Stimulated activated naive CD8-positive, alpha-beta T cell treated with anti-CD3 and anti-CD28 coated beads, Interleukin-15, Interleukin-2, amounts not matched to agents 100 ng/mL and 50 ng/mL, for 24 hours (primary cell): Measurements from ENCODE around the gene PARD6G.

ENCODE experiments used
- H3K27ac Mint-ChIP-seq: one replicate; pipeline ENCODE4 v1.8.0; 2021; ENCODE audit warnings: mild to moderate bottlenecking, mixed read lengths
- H3K27me3 Mint-ChIP-seq: one replicate; pipeline ENCODE4 v1.8.0; 2021; ENCODE audit warnings: mixed read lengths
- H3K36me3 Mint-ChIP-seq: one replicate; pipeline ENCODE4 v1.8.0; 2021; ENCODE audit warnings: low read depth, mixed read lengths
- H3K4me1 Mint-ChIP-seq: one replicate; pipeline ENCODE4 v1.8.0; 2021; ENCODE audit warnings: low read depth, mixed read lengths
- H3K4me3 Mint-ChIP-seq: one replicate; pipeline ENCODE4 v1.8.0; 2021; ENCODE audit warnings: mild to moderate bottlenecking, mixed read lengths
- H3K9me3 Mint-ChIP-seq: one replicate; pipeline ENCODE4 v1.8.0; 2021; ENCODE audit warnings: mixed read lengths

Gene PARD6G

DNA sequence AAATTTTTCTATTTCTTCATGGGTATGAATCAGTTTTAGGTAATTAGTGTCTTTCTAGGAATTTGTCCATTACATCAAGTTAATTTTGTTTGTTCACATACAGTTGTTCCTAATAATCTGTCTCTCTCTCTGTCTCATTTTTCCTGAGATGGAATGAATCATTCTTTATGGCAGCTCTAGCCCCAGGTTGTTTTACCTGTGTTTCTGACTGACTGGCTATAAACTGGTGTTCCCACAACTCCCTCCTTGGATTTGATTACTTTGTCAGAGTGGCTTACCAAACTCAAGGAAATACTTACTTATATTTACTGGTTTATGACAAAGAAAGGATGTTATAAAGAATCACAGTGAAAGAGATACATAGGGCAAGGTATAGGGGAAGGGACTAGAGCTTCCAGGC, 123.2 kb downstream of the PARD6G start:
- Mint-ChIP-seq H3K4me3 (no peak overlapping the region), H3K36me3 (peaks cover 68% of the 10 kb centered on the region), H3K9me3 (no peaks in the 10 kb centered on the region), H3K4me1 (peaks cover 23% of the 10 kb centered on the region), H3K27me3 (no peaks in the 10 kb centered on the region), H3K27ac (no peak overlapping the region)

DNA sequence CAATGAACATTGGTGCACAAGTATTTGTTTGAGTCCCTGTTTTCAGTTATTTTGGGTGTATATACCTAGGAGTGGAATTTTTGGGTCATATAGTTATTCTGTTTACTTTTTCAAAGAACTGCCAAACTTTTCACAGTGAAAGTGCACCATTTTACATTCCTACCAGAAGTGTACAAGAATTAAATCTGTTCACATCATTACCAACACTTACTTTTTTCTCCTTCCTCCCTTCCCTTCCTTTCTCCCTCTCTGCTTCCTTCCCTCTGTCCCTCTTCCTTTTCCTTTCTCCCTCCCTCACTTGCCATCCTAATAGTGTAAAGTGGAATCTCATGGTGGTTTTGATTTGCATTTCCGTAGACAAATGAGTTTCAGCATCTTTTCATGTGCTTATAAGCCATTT, 126.4 kb downstream of the PARD6G start:
- no peaks in the 10 kb centered on the region for H3K27me3 Mint-ChIP-seq
- H3K9me3 Mint-ChIP-seq = no peaks in the 10 kb centered on the region
- no peak overlapping the region for H3K27ac Mint-ChIP-seq
- peaks cover 70% of the 10 kb centered on the region for H3K36me3 Mint-ChIP-seq
- H3K4me1 Mint-ChIP-seq = peaks cover 12% of the 10 kb centered on the region
- no peak overlapping the region for H3K4me3 Mint-ChIP-seq

DNA sequence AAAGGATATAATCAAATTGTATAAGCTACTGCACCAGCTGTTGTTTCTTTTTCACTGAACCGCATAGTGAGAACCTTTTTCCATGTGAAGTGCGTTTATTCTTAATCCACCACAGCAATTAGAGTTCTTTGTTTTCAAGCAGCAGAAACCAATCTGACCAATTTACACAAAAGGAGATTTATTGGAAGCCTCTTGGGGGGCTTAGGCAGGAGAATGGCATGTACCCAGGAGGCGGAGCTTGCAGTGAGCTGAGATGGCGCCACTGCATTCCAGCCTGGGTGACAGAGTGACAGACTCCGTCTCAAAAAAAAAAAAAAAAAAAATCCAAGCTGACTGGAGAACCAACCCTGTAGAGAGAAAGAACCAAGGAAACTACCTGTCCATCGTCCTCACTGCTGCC, 128.2 kb downstream of the PARD6G start:
- peaks cover 23% of the 10 kb centered on the region for H3K4me1 Mint-ChIP-seq
- H3K9me3 Mint-ChIP-seq = no peaks in the 10 kb centered on the region
- H3K4me3 Mint-ChIP-seq = no peak overlapping the region
- no peak overlapping the region for H3K27ac Mint-ChIP-seq
- peaks cover 62% of the 10 kb centered on the region for H3K36me3 Mint-ChIP-seq
- H3K27me3 Mint-ChIP-seq = no peaks in the 10 kb centered on the region

DNA sequence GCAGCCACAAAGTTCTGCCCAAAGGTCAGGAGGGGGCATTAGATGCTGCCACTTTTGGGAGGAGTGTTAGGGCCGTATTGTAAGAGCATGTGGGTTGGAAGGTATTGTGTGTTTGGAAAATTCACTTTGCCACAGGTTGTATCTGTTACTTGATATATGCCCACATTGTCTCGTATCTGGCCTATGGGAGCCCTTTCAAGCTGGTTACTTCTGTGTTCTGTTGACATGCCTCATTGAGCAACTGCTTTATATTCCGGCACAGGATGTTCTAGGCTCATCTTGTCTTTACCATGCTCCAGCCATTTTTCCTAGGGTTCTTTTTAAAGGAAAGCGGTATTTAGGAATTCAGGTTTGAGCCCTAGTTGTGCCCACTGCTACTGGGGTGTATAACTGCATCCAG, 132.3 kb downstream of the PARD6G start:
- H3K27me3 Mint-ChIP-seq = no peaks in the 10 kb centered on the region
- H3K4me3 Mint-ChIP-seq = no peak overlapping the region
- H3K9me3 Mint-ChIP-seq = no peaks in the 10 kb centered on the region
- H3K36me3 Mint-ChIP-seq = peaks cover 47% of the 10 kb centered on the region
- H3K27ac Mint-ChIP-seq = no peak overlapping the region
- H3K4me1 Mint-ChIP-seq = peaks cover 43% of the 10 kb centered on the region

DNA sequence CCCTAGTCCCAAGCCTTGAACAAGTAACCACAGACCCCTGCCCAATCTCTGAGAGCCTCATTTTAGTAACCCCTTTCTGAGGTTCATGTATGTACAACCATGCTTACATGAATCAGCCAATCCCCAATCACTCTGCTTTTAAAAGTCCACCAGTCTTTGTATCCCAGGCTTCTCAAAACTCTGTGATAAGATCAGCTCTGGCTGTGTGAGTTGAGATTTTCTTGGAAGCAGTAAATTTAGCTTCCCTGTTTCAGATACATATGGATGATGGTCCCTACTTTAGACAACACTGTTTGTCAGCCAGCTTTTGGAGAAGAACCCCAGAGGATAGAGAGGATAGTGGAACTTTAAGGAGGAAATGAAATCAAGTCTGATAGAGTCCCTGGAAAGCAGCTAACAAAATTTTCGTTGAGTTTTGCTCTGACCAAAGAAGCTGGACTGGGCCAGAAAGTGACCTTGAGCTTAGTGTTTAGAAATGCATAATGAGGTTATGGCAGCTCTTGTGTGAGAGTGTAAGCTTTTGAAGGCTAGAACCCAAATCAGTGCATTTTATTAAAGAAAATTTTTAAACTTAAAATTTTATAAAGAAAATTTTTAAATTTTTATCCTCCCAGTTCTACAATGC, 134.6 kb downstream of the PARD6G start:
- Mint-ChIP-seq H3K27ac (no peak overlapping the region), H3K36me3 (peaks cover 24% of the 10 kb centered on the region), H3K27me3 (no peaks in the 10 kb centered on the region), H3K4me3 (peak overlapping the region; percentile 3), H3K9me3 (no peaks in the 10 kb centered on the region), H3K4me1 (peaks cover 57% of the 10 kb centered on the region)

DNA sequence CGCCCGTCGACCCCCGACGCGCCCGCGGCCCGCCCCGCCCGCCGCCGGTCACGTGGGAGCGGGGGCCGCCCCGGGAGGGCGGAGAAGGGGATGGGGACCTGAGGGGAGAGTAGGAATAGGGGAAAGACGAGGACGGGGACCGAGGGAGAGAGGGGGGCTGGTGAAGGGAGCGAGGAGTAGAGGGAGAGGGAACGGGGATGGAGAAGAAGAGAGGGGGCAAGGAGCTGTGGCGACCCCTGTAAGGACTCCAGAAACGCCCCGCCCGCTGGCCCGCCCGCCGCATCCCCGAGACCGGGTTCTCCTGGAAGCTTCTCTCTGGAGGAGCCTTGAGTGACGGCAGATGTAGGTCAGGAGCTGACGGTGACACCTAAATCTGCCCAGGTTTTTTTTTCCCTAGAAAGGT, 137.6 kb downstream of the PARD6G start:
- peaks cover 61% of the 10 kb centered on the region for H3K4me1 Mint-ChIP-seq
- no peaks in the 10 kb centered on the region for H3K9me3 Mint-ChIP-seq
- no peaks in the 10 kb centered on the region for H3K27me3 Mint-ChIP-seq
- peaks cover 14% of the 10 kb centered on the region for H3K36me3 Mint-ChIP-seq
- H3K4me3 Mint-ChIP-seq = peak overlapping the region; percentile 77
- H3K27ac Mint-ChIP-seq = peak overlapping the region; percentile 53

DNA sequence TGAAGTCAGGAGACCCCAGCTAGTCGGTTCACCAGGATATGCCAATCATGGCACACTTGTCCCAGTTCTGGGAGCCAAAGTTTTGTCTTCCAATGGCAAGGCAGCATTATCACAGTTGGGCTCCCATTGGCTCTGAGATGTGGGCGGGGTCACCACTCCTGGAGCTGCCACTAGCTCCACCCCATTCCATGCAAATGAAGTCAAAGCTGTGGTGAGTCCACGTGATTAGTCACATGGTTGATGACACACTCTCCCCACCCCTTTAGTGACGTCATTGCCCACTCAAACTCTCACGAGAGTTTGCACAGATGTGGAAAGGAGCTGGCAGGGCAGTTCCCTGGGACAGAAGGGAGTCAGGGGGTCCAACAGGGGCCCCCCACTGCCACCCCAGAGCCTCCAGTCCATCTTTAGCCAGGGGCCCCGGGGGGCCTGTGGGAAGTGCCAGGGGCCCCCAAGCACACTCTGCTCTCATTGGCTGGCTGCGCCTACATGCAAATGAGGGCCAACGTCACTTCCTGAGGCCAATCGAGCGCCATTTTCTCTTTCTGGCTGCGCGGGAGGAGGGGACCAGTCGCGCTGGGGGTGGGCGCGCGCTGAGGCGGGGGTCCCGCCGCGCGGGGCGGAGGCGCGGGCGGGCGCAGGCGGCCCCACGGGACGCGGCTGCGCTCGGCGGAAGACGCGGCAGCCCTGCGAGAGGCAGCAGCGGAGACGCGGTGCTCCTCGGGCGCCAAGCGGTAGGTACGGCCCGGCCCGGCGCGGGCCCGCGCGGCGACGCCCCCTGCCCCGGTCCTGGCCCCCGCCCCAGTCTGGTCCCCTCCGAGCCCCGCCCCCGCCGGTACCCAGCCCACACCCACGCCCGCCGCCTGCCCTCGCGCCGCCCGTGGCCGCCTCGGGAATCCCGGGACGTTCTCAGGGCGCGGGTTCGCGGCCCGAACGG, 138.3 kb downstream of the PARD6G start, which contains the start of gene ADNP2:
TSS of gene ADNP2 (plus strand) at position 524 of the 937 bp plus-strand sequence. CDS start 8,281 bp downstream, outside the sequence.
- Mint-ChIP-seq H3K36me3 (peaks cover 14% of the 10 kb centered on the region), H3K4me3 (peak within 1 kb of the TSS; percentile 77), H3K27ac (peak within 1 kb of the TSS; percentile 86), H3K9me3 (no peaks in the 10 kb centered on the region), H3K4me1 (peaks cover 57% of the 10 kb centered on the region), H3K27me3 (no peaks in the 10 kb centered on the region)

DNA sequence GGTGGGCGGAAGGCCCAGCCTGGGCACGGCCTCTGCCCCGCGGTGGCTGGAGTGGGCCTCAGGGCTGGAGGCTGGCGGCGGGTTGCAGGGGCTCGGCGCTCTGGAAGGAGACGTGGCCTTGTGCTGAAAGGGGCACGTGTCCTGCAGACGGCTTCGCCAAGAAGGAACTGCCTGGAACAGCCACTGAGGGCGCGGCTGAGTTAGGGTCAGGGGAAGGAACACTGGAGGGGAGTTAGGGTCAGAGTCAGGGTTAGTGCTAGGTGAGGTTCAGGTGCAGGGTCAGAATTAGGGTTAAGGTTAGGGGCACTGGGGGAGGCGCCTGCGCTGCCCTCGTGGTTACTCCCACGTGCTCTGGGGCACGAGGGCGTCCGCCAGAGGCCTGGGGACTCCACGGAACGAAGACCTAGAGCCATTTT, 139.2 kb downstream of the PARD6G start:
- H3K4me1 Mint-ChIP-seq = peaks cover 51% of the 10 kb centered on the region
- no peaks in the 10 kb centered on the region for H3K27me3 Mint-ChIP-seq
- no peak overlapping the region for H3K27ac Mint-ChIP-seq
- H3K36me3 Mint-ChIP-seq = peaks cover 14% of the 10 kb centered on the region
- peak overlapping the region; percentile 74 for H3K4me3 Mint-ChIP-seq
- H3K9me3 Mint-ChIP-seq = no peaks in the 10 kb centered on the region

DNA sequence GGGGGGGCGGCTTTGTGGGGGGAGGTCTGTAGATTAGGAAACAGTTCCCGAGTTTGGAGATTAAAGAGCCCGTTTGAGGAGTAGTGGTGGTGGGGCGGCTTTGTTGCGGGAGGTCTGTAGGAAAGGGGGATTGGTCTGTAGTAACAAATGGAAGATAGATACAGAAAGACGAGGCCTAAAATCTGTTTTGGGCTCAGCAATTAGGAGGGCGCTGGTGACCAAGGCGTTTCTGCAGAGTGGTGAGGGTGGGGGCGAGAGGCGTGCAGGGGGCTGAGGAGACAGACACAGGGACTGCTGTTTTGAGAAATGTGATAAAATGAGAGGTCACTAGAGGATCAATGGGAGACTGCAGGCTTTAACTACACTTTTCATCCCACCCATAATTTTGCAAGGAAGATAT, 139.9 kb downstream of the PARD6G start:
- Mint-ChIP-seq H3K4me3 (no peak overlapping the region), H3K27me3 (no peaks in the 10 kb centered on the region), H3K4me1 (peaks cover 45% of the 10 kb centered on the region), H3K36me3 (peaks cover 10% of the 10 kb centered on the region), H3K9me3 (no peaks in the 10 kb centered on the region), H3K27ac (no peak overlapping the region)
